SK-N-MC (cell line): ENCODE results near the gene ZNF559.

Experiments
- DNase-seq: peaks from one replicate; pipeline ENCODE4 v3.0.0-alpha.2; 2011; ENCODE audit warnings: low read depth, low spot score
- H3K27ac ChIP-seq: fragments of 200-600 bp; sonication (generic); 2 replicates; pipeline ENCODE4 v1.5.1; 2016; ENCODE audit warnings: mixed run types
- H3K36me3 ChIP-seq: fragments of 200-600 bp; sonication (generic); 2 replicates; pipeline ENCODE4 v1.6.1; 2017; ENCODE audit warnings: antibody characterized with exemption, low read length, mixed read lengths; ENCODE audit not compliant: insufficient read depth
- H3K4me3 ChIP-seq: fragments of 200-600 bp; sonication (generic); 2 replicates; pipeline ENCODE4 v1.5.1; 2016
- H3K9ac ChIP-seq: fragments of 200-600 bp; sonication (generic); 2 replicates; pipeline ENCODE4 v1.8.0; 2017; ENCODE audit warnings: mixed run types, mixed read lengths; ENCODE audit not compliant: insufficient read length
- H3K9me3 ChIP-seq: fragments of 200-600 bp; sonication (generic); 2 replicates; pipeline ENCODE4 v1.6.1; 2017; ENCODE audit warnings: low read depth, mild to moderate bottlenecking, antibody characterized with exemption, low read length, moderate library complexity, mixed read lengths
- EZH2 ChIP-seq: fragments of 200-600 bp; sonication (generic); IDR thresholded peaks from one replicate; pipeline ENCODE4 v1.6.1; 2017; ENCODE audit warnings: antibody characterized with exemption
- FOXP2 ChIP-seq: optimal IDR thresholded peaks from 2 replicates; pipeline ENCODE3; 2011; ENCODE audit warnings: mild to moderate bottlenecking, moderate library complexity; ENCODE audit not compliant: insufficient read depth; ENCODE audit errors: extremely low read length, control extremely low read depth
- POLR2AphosphoS5 ChIP-seq: IDR thresholded peaks from 2 replicates; pipeline ENCODE4 v1.6.1; 2012; ENCODE audit warnings: mild to moderate bottlenecking, low read depth, low read length, borderline replicate concordance

The ZNF559 gene

DNA sequence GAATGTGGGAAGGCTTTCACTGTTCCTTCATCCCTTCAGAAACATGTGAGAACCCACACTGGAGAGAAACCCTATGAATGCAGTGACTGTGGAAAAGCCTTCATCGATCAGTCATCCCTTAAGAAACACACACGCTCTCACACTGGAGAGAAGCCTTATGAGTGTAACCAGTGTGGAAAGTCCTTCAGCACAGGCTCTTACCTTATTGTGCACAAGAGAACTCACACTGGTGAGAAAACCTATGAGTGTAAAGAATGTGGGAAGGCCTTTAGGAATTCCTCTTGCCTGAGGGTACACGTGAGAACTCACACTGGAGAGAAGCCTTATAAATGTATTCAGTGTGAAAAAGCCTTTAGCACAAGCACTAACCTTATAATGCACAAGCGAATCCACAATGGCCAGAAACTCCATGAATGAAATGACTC is 57.4 kb downstream of the ZNF559 start:
- TF ChIP-seq FOXP2 (no peak), EZH2 (no peak), POLR2AphosphoS5 (no peak)
- Histone ChIP-seq H3K9ac (no peak overlapping the region), H3K4me3 (no peak overlapping the region), H3K27ac (no peak overlapping the region), H3K36me3 (peaks cover 55% of the 10 kb centered on the region), H3K9me3 (peaks cover 22% of the 10 kb centered on the region)
- no peak for DNase-seq
